ENCODE results near the gene LRP1B.

The LRP1B gene

DNA sequence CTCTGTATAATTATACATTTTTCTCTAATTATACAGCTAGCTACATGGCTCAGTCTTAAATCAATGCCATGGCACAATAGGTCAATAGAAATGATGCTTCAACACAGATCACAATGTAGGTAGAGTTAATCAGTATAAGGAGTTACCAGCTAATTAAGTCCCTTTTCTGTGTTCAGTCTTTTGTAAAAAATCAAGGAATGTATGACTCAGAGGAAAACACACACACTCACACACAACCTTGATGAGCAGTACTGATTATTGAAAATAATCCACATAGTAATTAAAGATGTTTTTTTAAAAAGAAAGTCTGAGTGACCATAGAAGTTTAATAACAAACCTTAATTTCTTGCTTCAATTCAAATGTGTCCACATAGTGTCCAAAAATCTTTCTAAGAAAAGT lies 691.3 kb downstream of the LRP1B start:
- CTCF ChIA-PET, result no interaction called here
- POLR2A ChIA-PET, result no interaction called here
- TF ChIP-seq, protein P1, sequence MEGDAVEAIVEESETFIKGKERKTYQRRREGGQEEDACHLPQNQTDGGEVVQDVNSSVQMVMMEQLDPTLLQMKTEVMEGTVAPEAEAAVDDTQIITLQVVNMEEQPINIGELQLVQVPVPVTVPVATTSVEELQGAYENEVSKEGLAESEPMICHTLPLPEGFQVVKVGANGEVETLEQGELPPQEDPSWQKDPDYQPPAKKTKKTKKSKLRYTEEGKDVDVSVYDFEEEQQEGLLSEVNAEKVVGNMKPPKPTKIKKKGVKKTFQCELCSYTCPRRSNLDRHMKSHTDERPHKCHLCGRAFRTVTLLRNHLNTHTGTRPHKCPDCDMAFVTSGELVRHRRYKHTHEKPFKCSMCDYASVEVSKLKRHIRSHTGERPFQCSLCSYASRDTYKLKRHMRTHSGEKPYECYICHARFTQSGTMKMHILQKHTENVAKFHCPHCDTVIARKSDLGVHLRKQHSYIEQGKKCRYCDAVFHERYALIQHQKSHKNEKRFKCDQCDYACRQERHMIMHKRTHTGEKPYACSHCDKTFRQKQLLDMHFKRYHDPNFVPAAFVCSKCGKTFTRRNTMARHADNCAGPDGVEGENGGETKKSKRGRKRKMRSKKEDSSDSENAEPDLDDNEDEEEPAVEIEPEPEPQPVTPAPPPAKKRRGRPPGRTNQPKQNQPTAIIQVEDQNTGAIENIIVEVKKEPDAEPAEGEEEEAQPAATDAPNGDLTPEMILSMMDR (IDR thresholded peaks at IDR 0.05; ENCODE audit: control extremely low read depth, extremely low read depth, low read depth, missing control alignments), result no peak
- DNase-seq (ENCODE audit: extremely low spot score), result no peak

DNA sequence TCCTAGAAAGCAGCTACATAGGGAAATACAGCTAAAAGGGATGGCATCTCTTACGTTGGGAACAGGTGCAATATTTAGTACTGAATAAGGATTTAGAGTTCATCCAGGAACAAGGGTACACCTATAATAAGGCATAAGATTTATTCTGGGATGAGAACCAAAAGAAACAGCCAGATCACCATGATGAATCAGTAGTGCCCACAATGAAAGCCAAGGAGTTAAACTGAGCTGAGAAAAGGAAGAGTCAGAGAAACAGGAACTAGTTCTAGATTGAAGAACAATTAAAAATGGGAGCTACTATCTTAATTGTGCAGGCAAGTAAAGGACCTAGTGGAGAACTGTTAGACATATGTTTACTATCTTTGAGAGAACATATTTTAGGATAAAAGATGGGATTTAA lies 692.3 kb downstream of the LRP1B start:
- CTCF ChIA-PET, result no interaction called here
- POLR2A ChIA-PET, result no interaction called here
- TF ChIP-seq, protein P1 (IDR thresholded peaks at IDR 0.05; ENCODE audit: control extremely low read depth, extremely low read depth, low read depth, missing control alignments), result no peak
- no peak for DNase-seq (ENCODE audit: extremely low spot score)

DNA sequence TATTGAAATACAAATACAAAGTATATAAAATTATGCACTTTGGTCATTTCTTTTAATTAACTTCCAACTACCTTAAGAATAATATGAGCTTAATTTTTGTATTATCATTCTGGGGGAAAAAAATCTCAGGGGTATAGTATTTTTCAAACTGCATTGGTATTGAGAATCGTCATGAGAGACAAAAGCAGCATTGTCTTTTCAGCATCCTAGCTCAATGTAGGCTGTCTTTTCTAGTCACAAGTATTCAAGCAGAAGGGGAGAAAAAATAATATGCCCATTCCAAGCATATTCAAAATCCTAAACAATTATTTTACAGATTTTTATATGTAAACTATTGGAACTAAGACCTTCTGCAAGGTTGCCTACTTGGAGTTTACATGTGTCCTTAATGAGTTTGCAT lies 693.3 kb downstream of the LRP1B start:
- POLR2A ChIA-PET, result no interaction called here
- CTCF ChIA-PET, result interaction anchor here (1.5 to 1.7 kb wide), 2 partner anchors 11 to 15 kb away, joined by 3 to 4 read pairs; no protein-coding TSS in a partner anchor
- no peak for DNase-seq (ENCODE audit: extremely low spot score)
- TF ChIP-seq, protein P1 (IDR thresholded peaks at IDR 0.05; ENCODE audit: control extremely low read depth, extremely low read depth, low read depth, missing control alignments), result no peak

DNA sequence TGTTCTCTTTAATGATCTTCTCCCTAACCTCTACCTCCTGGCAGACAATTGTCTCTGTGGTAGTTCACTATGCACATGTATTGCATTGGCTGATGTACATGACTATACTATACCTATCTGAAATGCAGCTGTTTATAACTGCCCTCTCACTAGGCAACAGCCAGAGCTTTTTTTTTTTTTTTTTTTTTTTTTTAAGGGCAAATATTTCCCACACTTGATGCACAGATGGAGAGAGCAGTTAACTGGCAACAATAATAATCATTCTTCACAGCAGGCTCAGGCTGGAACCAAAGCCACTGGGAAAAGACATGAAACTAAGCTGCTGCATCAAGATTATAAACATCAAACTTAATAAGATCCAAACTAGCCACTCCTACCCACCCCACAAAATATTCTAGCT lies 707.7 kb downstream of the LRP1B start:
- no peak for DNase-seq (ENCODE audit: extremely low spot score)
- CTCF ChIA-PET, result interaction anchor here (0.9 kb wide), 1 partner anchor 10 kb away, joined by 3 read pairs; no protein-coding TSS in a partner anchor
- POLR2A ChIA-PET, result no interaction called here

DNA sequence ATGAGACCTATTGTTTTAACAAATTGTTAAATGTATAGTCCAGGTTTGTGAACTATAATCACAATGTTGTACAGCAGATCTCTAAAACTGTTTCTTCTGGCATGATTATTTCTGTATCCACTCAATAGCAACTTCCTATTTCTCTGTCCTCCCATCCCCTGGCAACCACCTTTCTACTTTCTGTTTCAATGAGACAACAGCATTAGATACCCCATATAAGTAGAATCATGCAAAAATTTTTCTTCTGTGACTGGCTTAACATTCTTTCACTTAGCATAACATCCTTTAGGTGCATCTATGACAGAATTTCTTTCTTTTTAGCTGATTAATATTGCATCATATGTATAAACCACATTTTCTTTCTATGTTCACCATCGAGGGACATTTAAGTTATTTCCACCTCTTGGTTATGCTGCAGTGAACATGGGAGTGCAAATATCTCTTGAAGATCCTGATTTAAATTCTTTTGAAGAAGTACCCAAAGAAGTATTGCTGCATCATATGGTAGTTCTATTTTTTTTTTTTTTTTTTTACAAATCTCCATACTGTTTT lies 713.5 kb downstream of the LRP1B start:
- ChIA-PET CTCF (interaction anchor here (1.0 kb wide), 1 partner anchor 19 kb away, joined by 3 read pairs; no protein-coding TSS in a partner anchor), POLR2A (no interaction called here)
- DNase-seq (ENCODE audit: extremely low spot score), result peak; percentile 6
- TF ChIP-seq, protein P1 (IDR thresholded peaks at IDR 0.05; ENCODE audit: control extremely low read depth, extremely low read depth, low read depth, missing control alignments), result no peak

More for the DNA sequence above, 707.7 kb downstream of the LRP1B start:
- TF ChIP-seq, protein P1 (IDR thresholded peaks at IDR 0.05; ENCODE audit: control extremely low read depth, extremely low read depth, low read depth, missing control alignments), result no peak

DNA sequence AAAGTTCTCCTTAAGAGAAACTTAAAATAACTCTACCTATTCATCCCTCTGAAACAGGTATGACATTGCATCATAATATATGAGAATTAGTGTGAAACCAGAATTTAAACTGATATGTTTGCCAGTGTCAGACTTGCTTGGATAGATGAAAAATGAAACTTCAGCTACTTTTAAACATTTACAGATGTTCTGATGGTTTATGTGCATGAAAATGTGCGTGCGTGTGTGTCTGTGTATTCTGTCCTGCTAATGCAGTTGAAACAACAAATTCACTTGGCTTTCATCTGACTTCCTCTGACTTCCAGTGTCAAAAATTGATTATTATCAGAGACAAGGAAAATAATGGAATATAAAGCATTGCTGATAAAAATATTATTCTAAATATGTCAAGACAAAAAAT lies 719.4 kb downstream of the LRP1B start:
- TF ChIP-seq, protein P1 (IDR thresholded peaks at IDR 0.05; ENCODE audit: control extremely low read depth, extremely low read depth, low read depth, missing control alignments), result no peak
- no peak for DNase-seq (ENCODE audit: extremely low spot score)
- ChIA-PET CTCF (interaction anchor here (0.5 to 1.7 kb wide), 4 partner anchors 12 to 144 kb away, joined by 3 to 5 read pairs (median 4); no protein-coding TSS in a partner anchor), POLR2A (no interaction called here)

Measured in GM10248 (cell line).